Spleen (tissue), 7 donors: ENCODE data around the gene RBFOX1.

Experiments used
- POLR2AphosphoS5 ChIP-seq, 3 donors: sonication (generic); formaldehyde crosslinking; IDR thresholded peaks; one replicate each; pipeline ENCODE4 v1.5.1; 2017; ENCODE audit warnings: antibody characterized with exemption in 3 of 3
- TF ChIP-seq, protein P1 (sequence below), 11 experiments: fragments of 200-600 bp in 7 of 11; fragments of 450-650 bp in 4 of 11; sonication (generic) in 4 of 11; IDR thresholded peaks in 8 of 11; conservative IDR thresholded peaks in 3 of 11; 1 replicate in 7 of 11; 2 replicates in 4 of 11; pipeline versions ENCODE4 v1.4.0 to v1.8.0; 2016 to 2021; ENCODE audit warnings: antibody characterized with exemption in 11 of 11, inconsistent platforms in 4 of 11, mild to moderate bottlenecking in 1 of 11
- donor health status: DM: no; HTN: no; CAD: no; lungs with moderate emphysema.
- donor health status: DM: no; HTN: no; CAD: no.
- donor health status: DM: no; HTN: no; CAD: no.

DNA sequence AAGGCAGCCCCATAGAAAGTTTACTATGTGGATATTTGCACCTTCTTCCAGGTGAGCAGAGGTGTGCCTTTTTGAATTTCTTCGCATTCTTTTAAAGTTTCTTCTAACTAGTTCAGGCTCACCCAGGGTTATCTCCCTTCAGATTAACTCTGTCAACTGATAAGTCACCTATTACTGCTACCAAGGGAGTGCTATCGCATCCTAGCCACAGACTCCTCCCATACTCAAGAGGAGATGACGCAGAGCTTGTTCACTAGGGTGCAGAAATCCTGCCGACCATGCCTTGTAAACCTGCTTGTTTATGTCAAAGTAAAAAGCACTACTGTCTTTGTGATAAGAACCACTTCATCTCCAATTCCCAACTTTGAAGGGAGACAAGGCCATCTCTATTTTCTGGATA is 390.1 kb downstream of the RBFOX1 start:
- TF ChIP-seq, protein P1, sequence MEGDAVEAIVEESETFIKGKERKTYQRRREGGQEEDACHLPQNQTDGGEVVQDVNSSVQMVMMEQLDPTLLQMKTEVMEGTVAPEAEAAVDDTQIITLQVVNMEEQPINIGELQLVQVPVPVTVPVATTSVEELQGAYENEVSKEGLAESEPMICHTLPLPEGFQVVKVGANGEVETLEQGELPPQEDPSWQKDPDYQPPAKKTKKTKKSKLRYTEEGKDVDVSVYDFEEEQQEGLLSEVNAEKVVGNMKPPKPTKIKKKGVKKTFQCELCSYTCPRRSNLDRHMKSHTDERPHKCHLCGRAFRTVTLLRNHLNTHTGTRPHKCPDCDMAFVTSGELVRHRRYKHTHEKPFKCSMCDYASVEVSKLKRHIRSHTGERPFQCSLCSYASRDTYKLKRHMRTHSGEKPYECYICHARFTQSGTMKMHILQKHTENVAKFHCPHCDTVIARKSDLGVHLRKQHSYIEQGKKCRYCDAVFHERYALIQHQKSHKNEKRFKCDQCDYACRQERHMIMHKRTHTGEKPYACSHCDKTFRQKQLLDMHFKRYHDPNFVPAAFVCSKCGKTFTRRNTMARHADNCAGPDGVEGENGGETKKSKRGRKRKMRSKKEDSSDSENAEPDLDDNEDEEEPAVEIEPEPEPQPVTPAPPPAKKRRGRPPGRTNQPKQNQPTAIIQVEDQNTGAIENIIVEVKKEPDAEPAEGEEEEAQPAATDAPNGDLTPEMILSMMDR (IDR thresholded peaks at IDR 0.05 in 8 of 11, conservative IDR thresholded peaks at IDR 0.05 in 3 of 11), result no peak
- no peak for TF ChIP-seq POLR2AphosphoS5 (IDR thresholded peaks at IDR 0.05)
